Trophoblast cell (in vitro differentiated cells and primary cell): Measurements from ENCODE around the gene OPTN.

Source experiments
- DNase-seq, 2 donors: peaks; one replicate each; pipeline ENCODE4 v3.0.0-alpha.2; 2016
- H2AFZ ChIP-seq: 2 replicates; pipeline ENCODE4 v1.6.1; 2013; ENCODE audit warnings: low read length, moderate library complexity, mild to moderate bottlenecking; ENCODE audit not compliant: insufficient read depth, poor library complexity
- H2AK5ac ChIP-seq: 2 replicates; pipeline ENCODE4 v1.6.1; 2013; ENCODE audit warnings: mild to moderate bottlenecking, low read length
- H2BK120ac ChIP-seq: 2 replicates; pipeline ENCODE4 v1.6.1; 2013; ENCODE audit warnings: low read length, mild to moderate bottlenecking, moderate library complexity; ENCODE audit not compliant: insufficient read depth, poor library complexity
- H2BK12ac ChIP-seq: 2 replicates; pipeline ENCODE4 v1.6.1; 2013; ENCODE audit warnings: mild to moderate bottlenecking, low read length, moderate library complexity
- H2BK5ac ChIP-seq: 2 replicates; pipeline ENCODE4 v1.6.1; 2013; ENCODE audit warnings: low read length, low read depth, moderate library complexity, mild to moderate bottlenecking; ENCODE audit not compliant: poor library complexity
- H3K14ac ChIP-seq: 2 replicates; pipeline ENCODE4 v1.6.1; 2013; ENCODE audit warnings: mild to moderate bottlenecking, low read length
- H3K18ac ChIP-seq: 2 replicates; pipeline ENCODE4 v1.6.1; 2013; ENCODE audit warnings: mild to moderate bottlenecking, low read length
- H3K23ac ChIP-seq: 2 replicates; pipeline ENCODE4 v1.6.1; 2013; ENCODE audit warnings: low read length
- H3K27ac ChIP-seq: 2 replicates; pipeline ENCODE4 v1.5.1; 2013; ENCODE audit warnings: low read depth, mild to moderate bottlenecking, inconsistent platforms, low read length, moderate library complexity
- H3K27me3 ChIP-seq: 2 replicates; pipeline ENCODE4 v1.6.1; 2013; ENCODE audit warnings: inconsistent platforms, mild to moderate bottlenecking, low read length, moderate library complexity; ENCODE audit not compliant: insufficient read depth
- H3K36me3 ChIP-seq, 2 experiments: 1 replicate in 1 of 2; 2 replicates in 1 of 2; pipeline ENCODE4 v1.6.1; 2013; ENCODE audit warnings: low read length in 2 of 2, mild to moderate bottlenecking in 2 of 2, moderate library complexity in 1 of 2; ENCODE audit not compliant: insufficient read depth in 2 of 2, control insufficient read depth in 1 of 2
- H3K4ac ChIP-seq: 2 replicates; pipeline ENCODE4 v1.6.1; 2013; ENCODE audit warnings: low read depth, mild to moderate bottlenecking, low read length, moderate library complexity
- H3K4me1 ChIP-seq, 2 experiments: 1 replicate in 1 of 2; 2 replicates in 1 of 2; pipeline ENCODE4 v1.6.1; 2013; ENCODE audit warnings: low read length in 2 of 2, mild to moderate bottlenecking in 2 of 2, moderate library complexity in 1 of 2; ENCODE audit not compliant: insufficient read depth in 2 of 2, control insufficient read depth in 1 of 2
- H3K4me2 ChIP-seq: 2 replicates; pipeline ENCODE4 v1.6.1; 2013; ENCODE audit warnings: inconsistent platforms, mild to moderate bottlenecking, low read length, moderate library complexity
- H3K4me3 ChIP-seq: 2 replicates; pipeline ENCODE4 v1.5.1; 2013; ENCODE audit warnings: mild to moderate bottlenecking, low read depth, low read length, inconsistent platforms
- H3K79me1 ChIP-seq: one replicate; pipeline ENCODE4 v1.6.1; 2013; ENCODE audit warnings: low read length
- H3K79me2 ChIP-seq: 2 replicates; pipeline ENCODE4 v1.6.1; 2013; ENCODE audit warnings: low read length, mild to moderate bottlenecking; ENCODE audit not compliant: control insufficient read depth, insufficient read depth, poor library complexity
- H3K9ac ChIP-seq: 2 replicates; pipeline ENCODE4 v1.6.1; 2013; ENCODE audit warnings: mild to moderate bottlenecking, low read length
- H3K9me3 ChIP-seq: 2 replicates; pipeline ENCODE4 v1.6.1; 2013; ENCODE audit warnings: low read depth, mild to moderate bottlenecking, control low read depth, inconsistent platforms, low read length; ENCODE audit not compliant: insufficient read depth
- H4K12ac ChIP-seq: 2 replicates; pipeline ENCODE4 v1.6.1; 2013; ENCODE audit warnings: low read depth, mild to moderate bottlenecking, low read length, moderate library complexity
- H4K8ac ChIP-seq: 2 replicates; pipeline ENCODE4 v1.6.1; 2013; ENCODE audit warnings: low read depth, mild to moderate bottlenecking, low read length, moderate library complexity
- H4K91ac ChIP-seq: one replicate; pipeline ENCODE4 v1.6.1; 2013; ENCODE audit warnings: low read depth, mild to moderate bottlenecking, low read length, moderate library complexity
- WGBS: extraction: QIAGEN DNeasy Blood & Tissue Kit; methylation state at CpG from one replicate; pipeline ENCODE4 v1.1.7; 2013; ENCODE audit warnings: missing lambda C conversion rate; ENCODE audit not compliant: insufficient read length, insufficient coverage; ENCODE audit errors: extremely low coverage; 5-methylcytosine and 5-hydroxymethylcytosine counted together

OPTN gene

GRCh38 chr10:13139676-13140075, 39.7 kb downstream of the OPTN start:
- H3K4me1 ChIP-seq: peaks cover 14 to 22% of the 10 kb centered on the region in 2 experiments
- H2BK120ac ChIP-seq: no peak overlapping the region
- DNase-seq: no peak
- no peak overlapping the region for H3K27ac ChIP-seq
- H3K36me3 ChIP-seq: peaks cover 16 to 24% of the 10 kb centered on the region in 2 experiments
- no peak overlapping the region for H2AFZ ChIP-seq
- WGBS: no CpG with 5 or more reads among the region's 2 CpGs
- H3K14ac ChIP-seq: no peak overlapping the region
- H3K79me2 ChIP-seq: no peaks in the 10 kb centered on the region
- no peak overlapping the region for H3K9ac ChIP-seq
- no peak overlapping the region for H3K4me3 ChIP-seq
- no peak overlapping the region for H3K4ac ChIP-seq
- H3K27me3 ChIP-seq: no peaks in the 10 kb centered on the region
- H2BK12ac ChIP-seq: no peak overlapping the region
- no peak overlapping the region for H4K12ac ChIP-seq
- H4K91ac ChIP-seq: no peak overlapping the region
- H2AK5ac ChIP-seq: no peak overlapping the region
- no peak overlapping the region for H3K18ac ChIP-seq
- peaks cover 9% of the 10 kb centered on the region for H3K79me1 ChIP-seq
- H4K8ac ChIP-seq: no peak overlapping the region
- H3K23ac ChIP-seq: no peak overlapping the region
- no peak overlapping the region for H2BK5ac ChIP-seq
- H3K9me3 ChIP-seq: peaks cover 1% of the 10 kb centered on the region
- H3K4me2 ChIP-seq: no peak overlapping the region

- H2BK12ac ChIP-seq: no peak overlapping the region
- no peak overlapping the region for H3K18ac ChIP-seq
- peak overlapping the region; percentile 77 for H3K27ac ChIP-seq
- H2BK5ac ChIP-seq: peak overlapping the region; percentile 54
- H3K27me3 ChIP-seq: no peaks in the 10 kb centered on the region
- peaks cover 9% of the 10 kb centered on the region for H3K79me1 ChIP-seq
- no CpG with 5 or more reads among the region's 4 CpGs for WGBS
- H3K9ac ChIP-seq: no peak overlapping the region
- no peak overlapping the region for H2AK5ac ChIP-seq
- no peak overlapping the region for H3K4me2 ChIP-seq
- H4K91ac ChIP-seq: peak overlapping the region; percentile 88
- H2BK120ac ChIP-seq: no peak overlapping the region
- no peak overlapping the region for H3K14ac ChIP-seq
- no peak overlapping the region for H2AFZ ChIP-seq
- peaks cover 1% of the 10 kb centered on the region for H3K9me3 ChIP-seq
- no peak overlapping the region for H3K4ac ChIP-seq
- no peak for DNase-seq
- H3K36me3 ChIP-seq: peaks cover 7 to 18% of the 10 kb centered on the region in 2 experiments
- H3K79me2 ChIP-seq: no peaks in the 10 kb centered on the region
- no peak overlapping the region for H3K4me3 ChIP-seq
- H3K4me1 ChIP-seq: peaks cover 14 to 22% of the 10 kb centered on the region in 2 experiments
- no peak overlapping the region for H3K23ac ChIP-seq
- H4K12ac ChIP-seq: no peak overlapping the region
- H4K8ac ChIP-seq: no peak overlapping the region
Observed at GRCh38 chr10:13140627-13141190, 40.7 kb downstream of the OPTN start.

- no peak overlapping the region for H4K91ac ChIP-seq
Observed at GRCh38 chr10:13143766-13144165, 43.8 kb downstream of the OPTN start.

GRCh38 chr10:13144814-13145213, 44.9 kb downstream of the OPTN start:
- Histone ChIP-seq H3K4me2 (no peak overlapping the region), H3K36me3 (peaks cover 0 to 8% of the 10 kb centered on the region in 2 experiments)

More at GRCh38 chr10:13143766-13144165, 43.8 kb downstream of the OPTN start:
- Histone ChIP-seq H3K4me1 (peaks cover 14 to 22% of the 10 kb centered on the region in 2 experiments), H3K27ac (peak overlapping the region; percentile 60), H2BK120ac (no peak overlapping the region), H2BK5ac (peak overlapping the region; percentile 53), H4K8ac (no peak overlapping the region), H3K79me1 (peaks cover 9% of the 10 kb centered on the region), H2BK12ac (no peak overlapping the region), H3K4me3 (no peak overlapping the region), H3K14ac (no peak overlapping the region), H3K9ac (no peak overlapping the region), H3K27me3 (no peaks in the 10 kb centered on the region), H3K18ac (no peak overlapping the region), H3K79me2 (no peaks in the 10 kb centered on the region), H3K23ac (no peak overlapping the region), H3K4me2 (no peak overlapping the region), H3K9me3 (peaks cover 1% of the 10 kb centered on the region), H2AK5ac (no peak overlapping the region), H3K36me3 (peaks cover 0 to 9% of the 10 kb centered on the region in 2 experiments), H3K4ac (no peak overlapping the region), H2AFZ (no peak overlapping the region), H4K12ac (no peak overlapping the region)
- WGBS: no CpG with 5 or more reads among the region's 1 CpG
- peak in 1 of 2 donors; percentile 10 for DNase-seq

More at GRCh38 chr10:13144814-13145213, 44.9 kb downstream of the OPTN start:
- Histone ChIP-seq H3K27me3 (no peaks in the 10 kb centered on the region), H4K8ac (no peak overlapping the region), H3K4me1 (peaks cover 14 to 19% of the 10 kb centered on the region in 2 experiments), H3K18ac (no peak overlapping the region), H3K23ac (no peak overlapping the region), H2AK5ac (no peak overlapping the region), H2BK12ac (no peak overlapping the region), H4K91ac (no peak overlapping the region), H3K14ac (no peak overlapping the region), H3K27ac (no peak overlapping the region), H3K9ac (no peak overlapping the region), H3K79me2 (no peaks in the 10 kb centered on the region), H2AFZ (no peak overlapping the region), H3K4me3 (no peak overlapping the region), H3K4ac (no peak overlapping the region), H3K79me1 (peaks cover 9% of the 10 kb centered on the region), H4K12ac (no peak overlapping the region), H2BK120ac (no peak overlapping the region), H3K9me3 (peaks cover 1% of the 10 kb centered on the region), H2BK5ac (no peak overlapping the region)
- no peak for DNase-seq
- WGBS: no CpG with 5 or more reads among the region's 3 CpGs
